Right atrium auricular region (tissue), 2 donors: ENCODE results near the gene GFOD1. TPM values are rescaled to one million over a fixed set of nuclear protein-coding genes. Genes with fewer than 3 reads are reported as not detected.

Experiments
- DNase-seq: peaks from one replicate; pipeline ENCODE4 v3.0.0-alpha.2; 2019; ENCODE audit warnings: low spot score
- H3K27ac ChIP-seq, 2 donors: fragments of 200-600 bp; sonication (generic); 1 replicate in 1 of 2; 2 replicates in 1 of 2; pipeline ENCODE4 v1.5.1; 2016 to 2019
- H3K27me3 ChIP-seq, 2 donors: fragments of 200-600 bp; sonication (generic); one replicate each; pipeline versions ENCODE4 v1.5.1 to v1.6.0; 2017 to 2019
- H3K36me3 ChIP-seq: fragments of 200-600 bp; sonication (generic); one replicate; pipeline ENCODE4 v1.5.1; 2016
- H3K4me1 ChIP-seq, 2 donors: fragments of 200-600 bp; sonication (generic); one replicate each; pipeline versions ENCODE4 v1.5.1 to v1.6.0; 2017 to 2019
- H3K4me3 ChIP-seq, 2 donors: fragments of 200-600 bp; sonication (generic); 1 replicate in 1 of 2; 2 replicates in 1 of 2; pipeline ENCODE4 v1.5.1; 2017 to 2019; ENCODE audit warnings: mild to moderate bottlenecking in 1 of 2, moderate library complexity in 1 of 2
- H3K9me3 ChIP-seq, 2 donors: fragments of 200-600 bp; sonication (generic); one replicate each; pipeline ENCODE4 v1.5.1; 2019
- total RNA-seq, 2 donors: library from RNA; depleted of rRNA; stranded (reverse); fragments of >200 nt; gene quantifications; one replicate each; pipeline ENCODE4 v1.1.0, GENCODE V29; 2016
- TF ChIP-seq, protein P1 (sequence below), 2 donors: fragments of 200-600 bp; sonication (generic); IDR thresholded peaks; one replicate each; pipeline ENCODE4 v1.5.1; 2019; ENCODE audit warnings: antibody characterized with exemption in 2 of 2

The GFOD1 gene
- total RNA-seq, 2 donors from 2014 or later = 66.2 to 96.3 TPM

DNA sequence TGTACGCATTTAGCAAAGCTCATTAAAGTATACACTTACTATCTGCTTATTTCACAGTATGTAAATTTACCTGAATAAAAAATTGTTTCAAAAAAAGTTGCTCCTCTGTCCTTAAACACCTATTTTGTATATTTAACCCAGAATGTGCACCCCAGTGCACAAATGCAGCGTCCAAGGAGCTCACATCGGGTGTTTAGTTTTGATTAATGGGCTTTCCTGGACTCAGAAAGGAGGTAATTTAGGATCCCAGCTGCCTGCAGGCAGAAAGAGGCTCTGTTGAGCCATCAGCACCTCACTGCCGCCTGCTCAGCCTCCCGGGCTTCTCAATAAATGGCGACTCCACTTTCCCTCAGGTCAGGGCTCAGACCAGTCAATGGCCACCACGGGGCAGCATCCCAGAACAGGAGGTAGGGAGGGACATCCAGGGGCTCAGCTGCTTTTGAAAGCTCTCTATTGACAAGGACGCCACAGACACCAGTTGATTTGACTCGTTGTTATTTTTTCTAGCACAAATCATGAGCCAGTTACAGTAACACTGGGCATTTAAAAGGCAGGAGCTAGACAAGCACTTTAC is 88.9 kb downstream of the GFOD1 start:
- Histone ChIP-seq H3K27me3 (no peaks in the 10 kb centered on the region), H3K4me3 (no peak overlapping the region), H3K36me3 (no peaks in the 10 kb centered on the region), H3K27ac (peak overlapping the region; percentile 65 to 83), H3K4me1 (peaks cover 0 to 78% of the 10 kb centered on the region in 2 donors), H3K9me3 (no peaks in the 10 kb centered on the region)
- TF ChIP-seq, protein P1, sequence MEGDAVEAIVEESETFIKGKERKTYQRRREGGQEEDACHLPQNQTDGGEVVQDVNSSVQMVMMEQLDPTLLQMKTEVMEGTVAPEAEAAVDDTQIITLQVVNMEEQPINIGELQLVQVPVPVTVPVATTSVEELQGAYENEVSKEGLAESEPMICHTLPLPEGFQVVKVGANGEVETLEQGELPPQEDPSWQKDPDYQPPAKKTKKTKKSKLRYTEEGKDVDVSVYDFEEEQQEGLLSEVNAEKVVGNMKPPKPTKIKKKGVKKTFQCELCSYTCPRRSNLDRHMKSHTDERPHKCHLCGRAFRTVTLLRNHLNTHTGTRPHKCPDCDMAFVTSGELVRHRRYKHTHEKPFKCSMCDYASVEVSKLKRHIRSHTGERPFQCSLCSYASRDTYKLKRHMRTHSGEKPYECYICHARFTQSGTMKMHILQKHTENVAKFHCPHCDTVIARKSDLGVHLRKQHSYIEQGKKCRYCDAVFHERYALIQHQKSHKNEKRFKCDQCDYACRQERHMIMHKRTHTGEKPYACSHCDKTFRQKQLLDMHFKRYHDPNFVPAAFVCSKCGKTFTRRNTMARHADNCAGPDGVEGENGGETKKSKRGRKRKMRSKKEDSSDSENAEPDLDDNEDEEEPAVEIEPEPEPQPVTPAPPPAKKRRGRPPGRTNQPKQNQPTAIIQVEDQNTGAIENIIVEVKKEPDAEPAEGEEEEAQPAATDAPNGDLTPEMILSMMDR (IDR thresholded peaks at IDR 0.05) = no peak
- DNase-seq = no peak

- TF ChIP-seq, protein P1 (IDR thresholded peaks at IDR 0.05) = no peak
- Histone ChIP-seq H3K4me3 (no peak overlapping the region), H3K36me3 (no peaks in the 10 kb centered on the region), H3K27me3 (no peaks in the 10 kb centered on the region), H3K27ac (peak overlapping the region in 1 of 2 donors; percentile 83), H3K4me1 (peaks cover 0 to 74% of the 10 kb centered on the region in 2 donors), H3K9me3 (no peaks in the 10 kb centered on the region)
- DNase-seq = no peak
Measured at GRCh38 chr6:13398069-13398381, 89.4 kb downstream of the GFOD1 start.

GRCh38 chr6:13397359-13398068 is 89.9 kb downstream of the GFOD1 start:
- H3K27ac ChIP-seq = peak overlapping the region; percentile 82 to 83
- H3K36me3 ChIP-seq = no peaks in the 10 kb centered on the region
- no peak overlapping the region for H3K4me3 ChIP-seq
- TF ChIP-seq, protein P1 (IDR thresholded peaks at IDR 0.05) = peak in 1 of 2 donors; percentile 37
- H3K9me3 ChIP-seq = no peaks in the 10 kb centered on the region
- no peaks in the 10 kb centered on the region for H3K27me3 ChIP-seq
- no peak for DNase-seq
- H3K4me1 ChIP-seq = peaks cover 0 to 74% of the 10 kb centered on the region in 2 donors

DNA sequence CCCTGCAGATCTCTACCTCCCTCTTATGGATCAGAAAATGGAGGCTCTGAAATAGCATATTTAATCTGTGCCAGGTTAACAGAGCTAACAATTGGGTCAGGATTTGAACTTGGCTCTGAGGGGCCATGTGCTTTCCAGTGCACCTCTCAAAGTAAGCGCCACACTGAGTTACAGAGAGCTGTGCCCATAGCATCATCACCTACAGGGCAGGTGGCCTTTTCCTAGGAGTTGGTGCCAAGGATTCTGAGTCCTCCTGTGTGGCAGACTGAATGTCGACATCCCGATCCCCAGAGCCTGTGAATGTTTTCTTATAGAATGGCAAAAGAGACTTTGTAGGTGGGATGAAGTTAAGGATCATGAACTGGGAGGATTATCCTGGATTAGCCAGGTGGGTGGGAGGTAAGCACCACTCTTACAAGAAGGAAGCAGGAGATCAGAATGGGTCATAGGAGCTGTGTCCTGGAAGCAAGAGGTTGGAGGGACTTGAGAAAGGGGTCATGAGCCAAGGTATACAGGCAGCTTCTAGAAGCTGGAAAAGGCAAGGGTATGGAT is 91.1 kb downstream of the GFOD1 start:
- H3K27ac ChIP-seq = peak overlapping the region; percentile 82 to 83
- H3K4me1 ChIP-seq = peaks cover 0 to 66% of the 10 kb centered on the region in 2 donors
- H3K4me3 ChIP-seq = no peak overlapping the region
- H3K27me3 ChIP-seq = no peaks in the 10 kb centered on the region
- H3K9me3 ChIP-seq = no peaks in the 10 kb centered on the region
- TF ChIP-seq, protein P1 (IDR thresholded peaks at IDR 0.05) = no peak
- no peaks in the 10 kb centered on the region for H3K36me3 ChIP-seq
- no peak for DNase-seq

DNA sequence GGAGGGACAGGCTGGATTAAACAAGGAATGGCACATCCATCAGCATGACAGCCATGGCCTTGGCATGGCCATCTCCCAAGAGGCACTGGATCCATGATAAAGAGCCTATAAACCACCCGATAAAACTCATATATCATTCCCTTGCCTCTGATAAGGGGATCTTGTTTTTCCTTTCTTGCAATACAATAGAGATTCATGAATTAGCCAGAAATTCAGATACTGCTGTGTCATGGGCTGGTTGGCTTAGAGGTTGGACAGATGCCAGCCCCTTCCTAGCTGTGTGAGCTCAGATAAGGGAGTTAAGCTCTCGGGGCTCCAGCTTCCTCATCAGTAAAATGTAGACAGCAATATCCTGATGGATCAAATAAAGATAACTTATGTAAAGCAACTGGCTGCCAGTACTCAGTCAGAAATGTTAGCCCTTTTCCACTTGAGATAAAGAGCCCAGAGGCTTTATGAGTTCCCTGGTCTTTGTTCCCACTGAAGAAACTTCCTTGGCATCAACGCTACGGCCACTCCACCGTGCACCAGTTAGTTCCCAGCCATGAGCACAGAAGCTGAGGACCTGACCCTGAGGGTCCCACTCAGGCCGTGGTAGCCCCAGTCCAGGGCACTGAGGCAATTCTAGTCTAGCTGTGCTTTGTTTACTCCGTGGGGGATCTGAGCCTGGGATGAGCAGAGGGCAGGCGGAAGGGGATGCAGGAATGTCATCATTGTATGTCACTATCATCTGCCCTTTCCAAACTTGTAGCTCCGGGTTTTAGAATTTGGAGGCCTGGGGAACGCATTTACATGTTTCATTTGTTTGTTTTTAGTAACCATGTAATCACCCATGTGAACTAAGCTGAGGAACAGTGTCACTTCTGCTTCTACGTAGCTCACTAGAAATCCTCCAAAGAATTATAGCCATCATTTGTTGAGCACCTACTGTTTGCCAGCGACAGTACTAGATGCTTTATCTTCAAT is 91.8 kb downstream of the GFOD1 start:
- Histone ChIP-seq H3K9me3 (no peaks in the 10 kb centered on the region), H3K27me3 (no peaks in the 10 kb centered on the region), H3K27ac (peak overlapping the region; percentile 82 to 83), H3K4me1 (peaks cover 0 to 66% of the 10 kb centered on the region in 2 donors), H3K4me3 (no peak overlapping the region), H3K36me3 (no peaks in the 10 kb centered on the region)
- peak; percentile 89 for DNase-seq
- TF ChIP-seq, protein P1 (IDR thresholded peaks at IDR 0.05) = no peak
